Stimulated activated CD8-positive, alpha-beta memory T cell treated with anti-CD3 and anti-CD28 coated beads, Interleukin-7, amount 100 ng/mL, for 48 hours (primary cell): Measurements from ENCODE around the gene TUBB3.
"Not testable (repeated sequence)": the region's sequence is repeated elsewhere in the genome, so short reads cannot be mapped to it uniquely, and the experiment has no call there.

Experiments used
- DNase-seq, 2 donors: peaks; one replicate each; pipeline ENCODE4 v3.0.0-alpha.2; 2020; ENCODE audit warnings: low read depth in 1 of 2; ENCODE audit errors: extremely low read depth in 1 of 2

Gene TUBB3

DNA sequence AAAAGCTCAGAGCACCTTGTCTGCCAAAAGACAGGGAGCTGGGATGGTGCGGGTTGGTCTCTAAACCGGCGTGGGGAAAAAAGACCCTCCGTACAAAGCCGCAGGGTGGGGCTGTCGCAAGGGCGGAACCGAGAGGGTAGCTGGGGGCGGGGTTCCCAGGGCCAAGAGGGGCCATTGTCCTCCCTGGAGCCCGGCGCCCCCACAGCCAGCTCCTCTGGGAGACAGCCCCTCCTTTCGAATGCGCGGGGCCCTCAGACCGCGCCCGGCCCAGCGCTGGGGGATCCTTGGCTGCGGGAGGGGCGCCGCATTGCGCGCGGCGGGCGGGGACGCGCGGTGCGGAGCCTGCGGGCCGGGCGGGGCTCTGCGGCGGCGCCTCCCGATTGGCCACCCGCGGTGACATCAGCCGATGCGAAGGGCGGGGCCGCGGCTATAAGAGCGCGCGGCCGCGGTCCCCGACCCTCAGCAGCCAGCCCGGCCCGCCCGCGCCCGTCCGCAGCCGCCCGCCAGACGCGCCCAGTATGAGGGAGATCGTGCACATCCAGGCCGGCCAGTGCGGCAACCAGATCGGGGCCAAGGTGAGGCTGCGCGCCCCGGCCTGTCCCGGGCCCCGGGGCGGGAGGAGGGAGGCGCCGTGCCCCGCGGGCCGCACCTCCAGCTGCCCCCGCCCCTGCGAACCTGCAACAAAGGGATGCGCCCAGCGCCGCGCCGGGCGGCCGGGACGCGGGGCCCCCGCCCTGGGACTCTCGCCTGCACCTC lies at the start of gene TUBB3:
TUBB3 (plus strand) TSS at position 459 of the 756 bp plus-strand sequence; CDS start at position 519, 60 bp downstream.
- DNase-seq: no peak

DNA sequence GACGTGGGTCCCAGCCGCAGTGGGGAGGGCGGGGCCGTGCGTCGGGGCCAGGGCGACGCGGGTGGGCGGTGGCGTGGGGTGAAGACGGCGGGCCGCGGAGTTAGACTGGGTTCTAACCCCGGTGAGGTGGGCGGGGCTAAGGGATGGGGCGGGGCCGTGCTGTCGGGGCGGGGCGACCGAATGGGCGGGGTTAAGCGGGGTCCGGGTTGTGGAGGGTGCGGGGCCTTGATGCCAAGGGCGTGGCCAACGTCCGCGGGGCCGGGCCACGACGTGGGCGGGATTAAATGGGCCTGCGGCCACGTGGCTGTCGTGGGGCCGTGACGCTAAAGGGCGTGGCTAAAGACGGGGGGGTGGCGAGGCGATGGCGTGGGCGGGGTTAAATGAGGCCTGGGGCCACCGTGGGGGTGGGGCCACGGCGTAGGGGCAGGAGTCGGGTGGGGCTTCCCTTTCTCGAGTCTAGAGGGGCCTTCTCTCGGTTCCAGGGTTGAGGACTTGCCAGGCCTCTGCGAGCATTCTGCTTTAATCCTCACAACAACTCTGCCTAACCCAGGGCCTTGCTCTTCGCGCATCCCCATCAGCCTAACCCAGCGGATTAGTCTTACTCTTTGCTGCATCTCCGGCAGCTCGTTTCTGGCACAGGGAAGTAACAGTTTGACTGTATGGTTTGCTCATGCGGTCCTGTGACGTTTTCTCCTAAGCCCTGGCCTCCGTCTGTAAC lies 49.0 kb upstream of the TUBB3 start:
- peak; percentile 90 to 92 for DNase-seq

GRCh38 chr16:89879123-89879522 lies 44.0 kb upstream of the TUBB3 start:
- not testable (repeated sequence) for DNase-seq

- no peak for DNase-seq
Measured at GRCh38 chr16:89880477-89881367, 42.4 kb upstream of the TUBB3 start.

DNA sequence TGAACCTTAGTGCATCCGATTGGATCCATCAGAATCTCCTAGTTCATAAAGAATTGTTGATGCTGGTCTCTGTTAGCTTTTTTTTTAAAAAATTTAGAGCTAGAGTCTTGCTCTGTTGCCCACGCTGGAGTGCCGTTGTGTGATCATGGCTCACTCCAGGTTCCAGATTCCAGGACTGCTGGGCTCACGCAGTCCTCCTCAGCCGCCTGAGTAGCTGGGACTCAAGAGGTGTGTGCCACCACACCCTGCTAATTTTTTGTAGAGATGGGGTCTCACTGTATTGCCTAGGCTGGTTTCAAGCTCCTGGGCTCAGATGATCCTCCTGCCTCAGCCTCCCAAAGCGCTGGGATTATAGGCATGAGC lies 41.8 kb upstream of the TUBB3 start:
- DNase-seq: no peak

DNA sequence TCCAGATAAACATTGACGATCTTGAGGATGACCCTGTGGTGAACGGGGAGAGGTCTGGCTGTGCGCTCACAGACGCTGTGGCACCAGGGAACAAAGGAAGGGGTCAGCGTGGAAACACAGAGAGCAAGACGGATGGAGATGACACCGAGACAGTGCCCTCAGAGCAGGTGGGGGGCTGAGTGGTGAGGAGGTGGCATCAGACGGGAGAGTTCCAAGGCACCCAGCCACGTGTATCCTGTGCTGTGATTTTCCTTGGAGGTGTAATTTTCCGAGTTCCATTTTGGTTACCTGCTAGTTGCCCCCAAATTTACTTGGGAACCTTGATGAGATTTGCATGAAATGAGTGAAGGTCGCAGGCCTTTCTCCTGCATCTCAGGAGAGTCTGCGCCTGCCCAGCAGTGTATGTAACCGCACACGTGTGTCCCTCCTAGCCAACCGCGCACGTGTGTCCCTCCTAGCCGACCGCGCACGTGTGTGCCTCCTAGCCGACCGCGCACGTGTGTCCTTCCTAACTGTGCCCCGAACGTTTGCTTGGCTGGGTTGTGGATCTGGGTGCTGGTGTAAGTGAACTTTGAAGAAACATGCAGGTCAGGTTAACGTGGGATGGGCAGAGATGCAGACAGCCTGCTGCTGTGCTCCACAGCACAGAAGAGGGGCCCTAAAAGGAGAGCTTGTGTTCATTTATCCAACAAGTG lies 39.6 kb upstream of the TUBB3 start:
- DNase-seq: no peak

GRCh38 chr16:89884041-89884421 lies 39.1 kb upstream of the TUBB3 start:
- DNase-seq: no peak

DNA sequence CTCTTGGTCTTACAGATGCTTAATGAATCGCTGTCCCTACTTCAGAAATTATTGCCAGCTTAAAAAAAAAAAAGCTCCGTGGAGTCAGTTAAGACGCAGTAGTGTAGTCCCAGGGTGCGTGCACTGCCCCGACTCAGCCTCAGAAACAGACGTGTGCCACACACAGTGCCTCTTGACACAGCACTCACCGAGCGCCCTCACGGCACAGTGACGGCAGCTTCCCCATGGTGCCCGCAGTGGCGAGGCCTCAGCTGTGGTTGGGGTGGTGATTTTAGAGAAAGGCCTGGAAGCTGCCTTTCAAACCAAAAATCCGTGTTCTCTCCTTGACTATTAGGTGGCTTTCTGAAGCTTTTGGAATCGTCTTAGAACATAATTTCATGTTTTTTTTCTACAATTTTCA lies 35.9 kb upstream of the TUBB3 start:
- DNase-seq: no peak

DNA sequence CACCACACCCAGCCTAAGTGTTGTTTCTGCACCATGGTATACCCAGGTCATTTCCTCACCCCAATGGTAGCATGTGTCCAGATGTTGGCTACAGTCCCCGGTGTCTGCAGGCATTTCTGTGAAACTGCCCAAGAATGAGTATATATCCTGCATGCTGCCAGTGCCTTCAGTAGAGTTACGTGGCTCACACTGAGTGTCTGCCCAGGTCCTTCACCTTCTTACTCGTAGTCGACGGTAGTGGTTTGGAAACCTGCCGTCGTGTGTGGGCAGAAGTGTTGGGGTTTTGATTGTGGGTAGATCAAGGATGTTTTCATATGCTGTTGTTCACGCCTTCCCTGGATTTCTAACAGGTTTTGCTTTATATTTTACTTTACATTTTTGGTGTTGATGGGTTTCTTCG lies 32.9 kb upstream of the TUBB3 start:
- DNase-seq: peak; percentile 18 to 29

GRCh38 chr16:89890886-89891657 lies 32.1 kb upstream of the TUBB3 start:
- no peak for DNase-seq

DNA sequence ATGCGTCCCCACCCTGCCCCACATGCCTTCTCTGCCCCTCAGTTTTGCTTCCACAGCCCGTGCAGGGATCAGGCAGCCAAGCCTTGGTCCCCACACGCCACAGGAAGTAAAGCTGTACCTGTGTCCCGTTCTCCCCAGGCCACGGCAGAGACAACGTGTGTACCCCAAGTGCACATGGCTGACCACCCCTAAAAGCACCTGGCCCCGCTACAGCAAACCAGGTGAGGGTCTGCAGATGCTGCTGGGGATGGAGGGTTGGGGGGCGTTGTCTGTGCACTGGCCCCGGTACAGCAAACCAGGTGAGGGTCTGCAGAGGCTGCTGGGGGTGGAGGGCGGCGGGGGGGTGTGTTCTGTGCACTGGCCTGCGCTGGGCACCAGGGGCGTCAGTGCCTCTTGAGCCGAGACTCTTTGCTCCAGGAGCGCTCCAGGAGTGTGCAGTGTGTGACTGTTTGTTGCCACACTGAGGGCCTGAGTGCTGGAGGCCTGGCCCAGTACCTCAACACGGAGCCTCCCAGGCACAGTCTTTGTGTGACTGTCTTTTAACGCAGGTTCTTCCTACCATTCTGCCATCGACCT lies 31.0 kb upstream of the TUBB3 start:
- DNase-seq: no peak

DNA sequence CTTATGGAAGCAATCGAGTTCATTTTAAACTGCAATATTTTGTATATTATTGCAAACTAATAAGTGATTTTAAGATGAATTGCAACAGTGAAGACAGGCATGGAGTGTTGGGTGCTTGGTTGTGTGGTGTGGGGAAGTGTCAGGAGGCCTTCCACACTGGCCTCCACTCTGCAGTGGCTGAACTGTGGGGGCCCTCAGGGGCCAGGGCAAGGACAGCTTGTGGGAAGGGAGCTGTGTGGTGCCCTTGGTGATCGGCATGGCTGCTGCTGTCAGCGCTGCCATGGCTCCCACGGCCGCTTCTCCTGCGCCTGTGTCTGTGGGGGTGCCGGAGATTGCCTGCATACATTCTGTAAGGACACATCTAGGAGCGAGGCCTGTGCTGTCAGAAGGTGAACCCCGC lies 30.5 kb upstream of the TUBB3 start:
- no peak for DNase-seq

DNA sequence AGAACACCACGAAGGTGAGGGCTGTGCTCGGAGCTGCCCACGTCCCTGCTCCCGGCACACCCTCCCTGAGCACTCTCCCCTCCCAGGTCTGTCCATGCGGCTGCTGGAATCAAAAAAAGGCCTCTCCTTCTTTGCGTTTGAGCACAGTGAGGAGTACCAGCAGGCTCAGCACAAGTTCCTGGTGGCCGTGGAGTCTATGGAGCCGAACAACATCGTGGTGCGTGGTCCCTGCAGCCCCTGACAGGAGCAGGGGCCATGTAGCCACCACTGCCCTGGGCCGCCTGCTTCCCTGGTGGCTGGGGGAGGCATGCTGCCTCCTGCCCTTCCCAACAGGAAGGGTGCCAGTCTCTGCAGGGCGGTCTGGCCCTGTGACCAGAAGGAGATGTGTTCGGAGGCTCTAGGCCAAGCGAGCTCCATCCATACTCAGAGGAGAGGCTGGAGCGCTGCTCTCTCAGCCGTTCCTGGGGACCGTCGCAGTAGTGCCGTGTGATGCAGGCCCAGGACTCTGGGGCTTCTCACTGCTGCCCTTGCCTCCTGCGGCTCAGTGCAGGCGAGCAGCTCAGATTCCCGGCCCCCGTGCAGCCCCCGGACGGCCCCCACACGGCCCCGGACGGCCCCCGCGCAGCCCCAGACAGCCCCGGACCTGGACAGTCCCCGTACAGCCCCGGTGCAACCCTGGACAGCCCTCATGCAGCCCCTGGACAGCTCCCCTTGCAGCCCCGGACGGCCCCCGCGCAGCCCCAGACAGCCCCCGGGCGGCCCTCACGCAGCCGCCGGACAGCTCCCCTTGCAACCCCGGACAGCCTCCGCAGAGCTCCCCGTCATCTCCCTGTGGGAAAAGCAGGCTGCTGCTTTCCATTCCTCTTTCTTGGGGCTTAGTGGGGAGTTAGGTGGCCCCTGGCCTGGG lies 29.2 kb upstream of the TUBB3 start:
- no peak for DNase-seq

- no peak for DNase-seq
Measured at GRCh38 chr16:89895482-89896250, 27.5 kb upstream of the TUBB3 start.

DNA sequence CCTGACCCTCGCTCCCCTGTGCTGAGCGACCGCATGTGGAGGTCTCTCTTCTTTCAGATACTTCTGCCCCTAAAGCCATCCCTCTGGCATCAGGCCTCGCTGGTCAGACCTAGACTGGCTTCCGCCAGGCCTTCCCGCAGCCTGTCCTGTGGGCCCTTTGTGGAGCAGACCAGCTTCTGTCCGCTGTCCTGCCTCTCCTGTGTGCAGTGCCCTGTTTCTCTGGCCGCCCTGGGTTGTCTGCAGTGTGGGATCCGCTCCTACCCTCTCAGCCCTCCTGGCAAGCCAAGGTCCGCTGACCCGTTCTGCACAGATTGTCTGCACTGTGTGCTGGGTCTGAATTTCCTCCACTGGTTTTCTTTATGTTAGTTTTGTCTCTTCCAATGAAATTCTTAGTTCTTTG lies 25.9 kb upstream of the TUBB3 start:
- DNase-seq: no peak

DNA sequence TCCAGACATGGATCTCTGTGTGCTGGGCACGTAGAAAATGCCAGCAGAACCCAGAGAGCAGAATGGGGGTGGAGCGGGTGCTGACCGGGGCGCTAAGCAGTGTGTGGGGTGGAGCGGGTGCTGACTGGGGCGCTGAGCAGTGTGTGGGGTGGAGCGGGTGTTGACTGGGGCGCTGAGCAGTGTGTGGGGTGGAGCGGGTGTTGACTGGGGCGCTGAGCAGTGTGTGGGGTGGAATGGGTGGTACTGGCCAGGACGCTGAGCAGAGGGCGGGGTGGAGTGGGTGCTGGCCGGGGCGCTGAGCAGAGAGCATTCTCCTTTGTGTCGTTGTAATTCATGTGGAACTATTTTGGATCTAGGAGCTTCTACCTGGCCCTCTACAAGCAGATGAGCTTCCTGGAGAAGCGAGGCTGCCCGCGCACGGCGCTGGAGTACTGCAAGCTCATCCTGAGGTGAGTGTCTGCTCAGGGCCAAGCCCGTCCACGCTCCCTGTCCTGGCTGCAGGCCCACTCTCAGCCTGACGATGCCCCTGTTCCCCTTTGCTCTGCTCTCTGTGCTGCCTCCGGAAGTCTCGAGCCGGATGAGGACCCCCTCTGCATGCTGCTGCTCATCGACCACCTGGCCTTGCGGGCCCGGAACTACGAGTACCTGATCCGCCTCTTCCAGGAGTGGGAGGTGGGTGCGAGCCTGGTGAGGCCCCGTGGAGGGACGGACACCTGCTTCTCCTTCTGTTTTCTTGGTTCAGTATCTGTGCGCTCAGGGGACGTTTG lies 24.8 kb upstream of the TUBB3 start:
- no peak for DNase-seq

DNA sequence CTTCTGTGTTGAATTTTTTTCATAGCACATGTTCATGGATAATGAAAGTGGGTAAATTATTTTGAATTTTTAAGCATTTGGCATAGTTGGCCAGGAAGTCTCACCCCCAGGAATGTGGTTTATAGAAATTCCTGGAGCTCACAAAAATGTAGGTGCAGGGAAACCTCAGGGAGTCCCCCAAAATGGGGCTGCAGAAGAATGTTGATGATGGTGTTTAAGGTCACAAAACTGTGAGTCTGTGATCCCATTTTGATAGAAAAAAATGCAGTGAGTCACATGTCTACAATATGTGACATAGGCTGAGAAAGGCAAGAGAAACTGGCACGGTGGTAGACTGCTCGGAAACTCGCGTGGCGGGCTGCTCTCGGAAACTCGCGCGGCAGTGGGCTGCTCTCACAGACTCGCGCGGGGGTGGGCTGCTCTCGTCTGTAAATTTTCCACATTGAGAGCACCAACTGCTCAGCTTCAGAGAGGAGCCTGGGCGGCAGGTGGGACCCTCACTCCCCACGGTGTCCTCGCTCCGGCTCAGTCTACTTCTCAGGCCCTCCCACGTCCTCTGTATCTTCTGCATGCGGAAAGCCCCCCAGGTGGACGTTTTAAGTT lies 23.2 kb upstream of the TUBB3 start:
- no peak for DNase-seq
